ENCODE data around the gene PCBP3. TPM values are rescaled to one million over a fixed set of nuclear protein-coding genes. Genes with fewer than 3 reads are reported as not detected.

The PCBP3 gene
- total RNA-seq, 1 donor from 2014 or later = 7.6 TPM

- H3K27me3 Mint-ChIP-seq (ENCODE audit: unreplicated experiment) = peaks cover 8% of the 10 kb centered on the region
- peaks cover 5% of the 10 kb centered on the region for H3K9me3 Mint-ChIP-seq (ENCODE audit: unreplicated experiment)
- no peak overlapping the region for H3K27ac Mint-ChIP-seq (ENCODE audit: unreplicated experiment)
- no peak for TF ChIP-seq CTCF (IDR thresholded peaks at IDR 0.05)
- H3K4me1 Mint-ChIP-seq (ENCODE audit: unreplicated experiment) = peaks cover 7% of the 10 kb centered on the region
- DNase-seq (ENCODE audit: extremely low spot score, unreplicated experiment) = no peak
- peaks cover 8% of the 10 kb centered on the region for H3K36me3 Mint-ChIP-seq (ENCODE audit: unreplicated experiment)
- no peak overlapping the region for H3K4me3 Mint-ChIP-seq (ENCODE audit: unreplicated experiment)
These were observed 119.5 kb downstream of the PCBP3 start for GRCh38 chr21:45763074-45763473.

- TF ChIP-seq CTCF (IDR thresholded peaks at IDR 0.05) = no peak
- H3K27me3 Mint-ChIP-seq (ENCODE audit: unreplicated experiment) = peaks cover 8% of the 10 kb centered on the region
- peaks cover 11% of the 10 kb centered on the region for H3K4me1 Mint-ChIP-seq (ENCODE audit: unreplicated experiment)
- no peak for DNase-seq (ENCODE audit: extremely low spot score, unreplicated experiment)
- H3K4me3 Mint-ChIP-seq (ENCODE audit: unreplicated experiment) = no peak overlapping the region
- H3K9me3 Mint-ChIP-seq (ENCODE audit: unreplicated experiment) = peaks cover 5% of the 10 kb centered on the region
- peaks cover 8% of the 10 kb centered on the region for H3K36me3 Mint-ChIP-seq (ENCODE audit: unreplicated experiment)
- H3K27ac Mint-ChIP-seq (ENCODE audit: unreplicated experiment) = no peak overlapping the region
These were observed 120.0 kb downstream of the PCBP3 start for GRCh38 chr21:45763506-45763905.

- H3K36me3 Mint-ChIP-seq (ENCODE audit: unreplicated experiment) = peaks cover 3% of the 10 kb centered on the region
- no peaks in the 10 kb centered on the region for H3K9me3 Mint-ChIP-seq (ENCODE audit: unreplicated experiment)
- H3K27ac Mint-ChIP-seq (ENCODE audit: unreplicated experiment) = no peak overlapping the region
- no peak for TF ChIP-seq CTCF (IDR thresholded peaks at IDR 0.05)
- peaks cover 12% of the 10 kb centered on the region for H3K4me1 Mint-ChIP-seq (ENCODE audit: unreplicated experiment)
- H3K4me3 Mint-ChIP-seq (ENCODE audit: unreplicated experiment) = no peak overlapping the region
- no peak for DNase-seq (ENCODE audit: extremely low spot score, unreplicated experiment)
- H3K27me3 Mint-ChIP-seq (ENCODE audit: unreplicated experiment) = no peaks in the 10 kb centered on the region
These were observed 121.3 kb downstream of the PCBP3 start for GRCh38 chr21:45764792-45765191.

- TF ChIP-seq CTCF (IDR thresholded peaks at IDR 0.05) = no peak
These were observed 121.8 kb downstream of the PCBP3 start for GRCh38 chr21:45765375-45765774.

GRCh38 chr21:45766055-45766454 lies 122.5 kb downstream of the PCBP3 start:
- no peak for DNase-seq (ENCODE audit: extremely low spot score, unreplicated experiment)
- H3K27ac Mint-ChIP-seq (ENCODE audit: unreplicated experiment) = no peak overlapping the region
- H3K4me3 Mint-ChIP-seq (ENCODE audit: unreplicated experiment) = no peak overlapping the region
- H3K4me1 Mint-ChIP-seq (ENCODE audit: unreplicated experiment) = peaks cover 12% of the 10 kb centered on the region
- no peaks in the 10 kb centered on the region for H3K9me3 Mint-ChIP-seq (ENCODE audit: unreplicated experiment)
- no peak for TF ChIP-seq CTCF (IDR thresholded peaks at IDR 0.05)
- no peaks in the 10 kb centered on the region for H3K27me3 Mint-ChIP-seq (ENCODE audit: unreplicated experiment)
- no peaks in the 10 kb centered on the region for H3K36me3 Mint-ChIP-seq (ENCODE audit: unreplicated experiment)

More at GRCh38 chr21:45765375-45765774, 121.8 kb downstream of the PCBP3 start:
- DNase-seq (ENCODE audit: extremely low spot score, unreplicated experiment) = peak; percentile 82
- Mint-ChIP-seq H3K27ac (ENCODE audit: unreplicated experiment) (no peak overlapping the region), H3K4me1 (ENCODE audit: unreplicated experiment) (peaks cover 12% of the 10 kb centered on the region), H3K9me3 (ENCODE audit: unreplicated experiment) (no peaks in the 10 kb centered on the region), H3K27me3 (ENCODE audit: unreplicated experiment) (no peaks in the 10 kb centered on the region), H3K4me3 (ENCODE audit: unreplicated experiment) (no peak overlapping the region), H3K36me3 (ENCODE audit: unreplicated experiment) (peaks cover 1% of the 10 kb centered on the region)
